Pancreas (tissue), 10 donors: ENCODE measurements around the gene ITSN1. TPM values are rescaled to one million over a fixed set of nuclear protein-coding genes. Genes with fewer than 3 reads are reported as not detected.
"Not testable (repeated sequence)": the region's sequence is repeated elsewhere in the genome, so short reads cannot be mapped to it uniquely, and the experiment has no call there.

Source experiments
- ATAC-seq, 4 donors: fragments of 200-7000 bp; cut with Tn5 transposase; one replicate each; pipeline versions ENCODE4 v1.8.0 to v1.9.1; 2020; ENCODE audit warnings: mild to moderate bottlenecking in 4 of 4, moderate library complexity in 4 of 4
- DNase-seq, 6 donors: peaks; one replicate each; pipeline ENCODE4 v3.0.0-alpha.2; 2020
- FAIRE-seq: peaks from 2 replicates; lab custom pipeline; 2012; peaks lifted over from hg19 to GRCh38; lab: Jason Lieb, UNC
- H3K27ac ChIP-seq, 4 donors: fragments of 200-600 bp; sonication (generic); 1 replicate in 3 of 4; 2 replicates in 1 of 4; pipeline versions ENCODE4 v1.5.0 to v1.8.0; 2020
- H3K27me3 ChIP-seq, 4 donors: fragments of 200-600 bp; one replicate each; pipeline ENCODE4 v1.8.0; 2021
- H3K36me3 ChIP-seq, 3 donors: fragments of 200-600 bp; sonication (generic) in 1 of 3; one replicate each; pipeline versions ENCODE4 v1.5.0 to v1.8.0; 2020 to 2021
- H3K4me1 ChIP-seq, 3 donors: fragments of 200-600 bp; one replicate each; pipeline ENCODE4 v1.8.0; 2021
- H3K4me3 ChIP-seq, 4 donors: fragments of 200-600 bp; sonication (generic) in 2 of 4; one replicate each; pipeline versions ENCODE4 v1.5.0 to v1.8.0; 2020 to 2021
- H3K9me3 ChIP-seq, 4 donors: fragments of 200-600 bp; one replicate each; pipeline ENCODE4 v1.8.0; 2021
- WGBS, 2 donors: extraction: QIAGEN DNeasy Blood & Tissue Kit; methylation state at CpG; one replicate each; pipeline ENCODE4 v1.1.7; 2013; 5-methylcytosine and 5-hydroxymethylcytosine counted together
- intact Hi-C, 3 donors: fragments of 100-400 bp; cut with DNase I; formaldehyde crosslinking; loops; one replicate each; pipeline versions ENCODE4 v1.11.1 to v1.14.2; 2022
- polyA plus RNA-seq, 2 donors: library from polyadenylated mRNA; stranded (reverse); fragments of 200-250 nt; gene quantifications; one replicate each; pipeline ENCODE4 v1.2.3, GENCODE V29; 2013
- total RNA-seq, 6 donors: library from RNA; stranded (reverse); fragmentation: NEBNext Ultra II Directional in 4 of 6; extraction: Animal tissue kit (Norgen Biotek cat#: 25700) in 4 of 6; gene quantifications; one replicate each; pipeline versions ENCODE4 v1.2.1 to v1.2.4, GENCODE V29; 2021 to 2023
- TF ChIP-seq, protein P1 (sequence below), 4 donors: fragments of 200-600 bp; sonication (generic) in 3 of 4; IDR thresholded peaks; one replicate each; pipeline versions ENCODE4 v1.5.0 to v1.8.0; 2021; ENCODE audit warnings: antibody characterized with exemption in 4 of 4
- donor health status: healthy with polysubstance abuse.
- donor health status: DM: no; HTN: no; CAD: no; lungs with moderate emphysema.
- donor health status: DM: no; HTN: no; CAD: no.
- donor health status: control.
- donor health status: control.
- donor health status: Bipolar disorder and iron deficiency.
- donor health status: DM: yes; HTN: yes; CAD: no.
- donor health status: DM: no; HTN: no; CAD: no.
- donor health status: DM: no; HTN: no; CAD: no.
- donor health status: DM: yes; HTN: yes; CAD: no.

Gene ITSN1
- total and polyA plus RNA-seq, 8 donors = 3.5 to 19.4 (median 6.0) TPM

DNA sequence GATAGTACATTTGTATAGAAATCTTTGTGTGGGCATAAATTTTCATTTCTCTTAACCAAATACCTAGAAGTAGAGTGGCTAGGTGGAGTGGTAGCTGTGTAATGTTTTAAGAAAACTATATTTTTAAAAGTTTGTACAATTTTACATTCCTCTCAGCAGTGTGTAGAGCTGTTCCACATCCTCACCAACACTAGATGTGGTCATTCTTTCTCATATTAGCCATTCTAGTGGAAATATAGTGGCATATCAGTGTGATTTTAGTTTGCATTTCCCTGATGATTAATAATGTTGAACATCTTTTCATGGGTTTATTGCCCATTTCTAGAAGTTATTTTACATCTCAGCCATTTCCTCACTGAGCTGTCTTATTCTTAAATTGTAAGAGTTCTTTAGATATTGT is 65.5 kb downstream of the ITSN1 start:
- Histone ChIP-seq H3K9me3 (no peaks in the 10 kb centered on the region), H3K27ac (no peak overlapping the region), H3K4me1 (peaks cover 0 to 5% (median 4%) of the 10 kb centered on the region in 3 donors), H3K4me3 (no peak overlapping the region), H3K36me3 (no peaks in the 10 kb centered on the region), H3K27me3 (no peaks in the 10 kb centered on the region)
- ATAC-seq (no peak), DNase-seq (no peak), FAIRE-seq (no peak)
- intact Hi-C loops = no loop called here
- TF ChIP-seq, protein P1, sequence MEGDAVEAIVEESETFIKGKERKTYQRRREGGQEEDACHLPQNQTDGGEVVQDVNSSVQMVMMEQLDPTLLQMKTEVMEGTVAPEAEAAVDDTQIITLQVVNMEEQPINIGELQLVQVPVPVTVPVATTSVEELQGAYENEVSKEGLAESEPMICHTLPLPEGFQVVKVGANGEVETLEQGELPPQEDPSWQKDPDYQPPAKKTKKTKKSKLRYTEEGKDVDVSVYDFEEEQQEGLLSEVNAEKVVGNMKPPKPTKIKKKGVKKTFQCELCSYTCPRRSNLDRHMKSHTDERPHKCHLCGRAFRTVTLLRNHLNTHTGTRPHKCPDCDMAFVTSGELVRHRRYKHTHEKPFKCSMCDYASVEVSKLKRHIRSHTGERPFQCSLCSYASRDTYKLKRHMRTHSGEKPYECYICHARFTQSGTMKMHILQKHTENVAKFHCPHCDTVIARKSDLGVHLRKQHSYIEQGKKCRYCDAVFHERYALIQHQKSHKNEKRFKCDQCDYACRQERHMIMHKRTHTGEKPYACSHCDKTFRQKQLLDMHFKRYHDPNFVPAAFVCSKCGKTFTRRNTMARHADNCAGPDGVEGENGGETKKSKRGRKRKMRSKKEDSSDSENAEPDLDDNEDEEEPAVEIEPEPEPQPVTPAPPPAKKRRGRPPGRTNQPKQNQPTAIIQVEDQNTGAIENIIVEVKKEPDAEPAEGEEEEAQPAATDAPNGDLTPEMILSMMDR (IDR thresholded peaks at IDR 0.05) = no peak

DNA sequence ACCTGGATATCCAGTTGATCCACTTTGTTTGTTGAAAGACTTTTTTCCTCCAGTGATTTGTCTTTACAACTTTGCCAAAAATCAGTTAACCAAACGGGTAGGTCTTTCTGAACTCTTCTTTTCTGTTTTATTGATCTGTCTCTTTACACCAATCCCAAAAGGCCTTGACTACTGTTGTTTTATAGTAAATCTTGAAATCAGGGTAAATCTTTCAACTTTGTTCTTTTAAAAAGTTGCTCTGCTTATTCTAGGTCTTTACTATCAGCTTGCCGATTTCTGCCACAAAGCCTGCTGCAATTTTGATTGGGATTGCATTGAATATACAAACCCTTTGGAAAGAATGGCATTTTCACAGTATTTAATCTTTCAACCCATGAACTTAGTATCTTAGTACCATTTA is 66.6 kb downstream of the ITSN1 start:
- intact Hi-C loops = no loop called here
- 90% methylated on average over 2 of the region's 2 CpGs for WGBS, 2 donors
- no peak for DNase-seq
- Histone ChIP-seq H3K4me1 (peaks cover 0 to 5% (median 4%) of the 10 kb centered on the region in 3 donors), H3K27ac (no peak overlapping the region), H3K9me3 (no peaks in the 10 kb centered on the region), H3K36me3 (no peaks in the 10 kb centered on the region), H3K27me3 (no peaks in the 10 kb centered on the region), H3K4me3 (no peak overlapping the region)
- TF ChIP-seq, protein P1 (IDR thresholded peaks at IDR 0.05) = no peak
- no peak for ATAC-seq
- no peak for FAIRE-seq

DNA sequence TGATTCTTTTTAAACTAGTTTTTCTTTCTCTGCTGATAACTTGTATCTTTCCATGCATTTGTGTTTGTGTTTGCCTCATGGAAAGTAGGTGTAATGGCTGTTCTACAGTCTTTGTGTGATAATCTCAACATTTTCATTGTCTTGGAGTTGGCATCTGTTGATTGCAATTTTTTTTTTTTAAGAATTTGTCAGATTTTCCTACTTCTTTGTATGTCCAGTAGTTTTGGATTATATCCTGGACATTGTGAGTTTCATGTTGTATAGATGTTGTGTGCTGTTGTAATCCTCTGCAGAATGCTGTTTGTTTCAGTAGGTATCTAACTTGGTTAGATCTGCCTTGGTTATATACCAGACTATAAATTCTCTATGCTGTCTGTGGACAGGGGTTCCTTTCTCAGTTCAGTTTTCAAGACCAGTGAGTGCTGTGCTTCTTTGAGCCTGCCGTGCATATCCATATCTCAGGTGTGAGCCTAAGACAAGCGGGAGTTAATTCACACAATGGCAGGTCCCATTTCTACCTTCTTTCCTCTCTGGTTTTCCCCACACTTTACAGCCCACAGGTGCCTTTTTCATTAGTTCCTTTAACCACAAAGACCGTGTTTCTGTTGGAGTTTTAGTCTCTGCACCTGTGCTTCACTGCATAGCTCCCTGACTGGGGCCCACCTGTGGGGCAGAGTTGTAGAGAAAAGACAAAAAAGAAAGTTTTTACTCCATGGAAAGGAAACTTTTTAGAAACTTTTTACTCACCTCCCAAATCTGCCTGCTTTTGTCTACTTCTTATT is 69.9 kb downstream of the ITSN1 start:
- Histone ChIP-seq H3K36me3 (no peaks in the 10 kb centered on the region), H3K27me3 (no peaks in the 10 kb centered on the region), H3K9me3 (no peaks in the 10 kb centered on the region), H3K27ac (no peak overlapping the region), H3K4me3 (no peak overlapping the region), H3K4me1 (peaks cover 0 to 5% (median 4%) of the 10 kb centered on the region in 3 donors)
- no peak for FAIRE-seq
- no peak for DNase-seq
- no peak for ATAC-seq
- TF ChIP-seq, protein P1 (IDR thresholded peaks at IDR 0.05) = no peak
- 90 to 97% methylated on average over 3 of the region's 3 CpGs for WGBS, 2 donors
- intact Hi-C loops = no loop called here

DNA sequence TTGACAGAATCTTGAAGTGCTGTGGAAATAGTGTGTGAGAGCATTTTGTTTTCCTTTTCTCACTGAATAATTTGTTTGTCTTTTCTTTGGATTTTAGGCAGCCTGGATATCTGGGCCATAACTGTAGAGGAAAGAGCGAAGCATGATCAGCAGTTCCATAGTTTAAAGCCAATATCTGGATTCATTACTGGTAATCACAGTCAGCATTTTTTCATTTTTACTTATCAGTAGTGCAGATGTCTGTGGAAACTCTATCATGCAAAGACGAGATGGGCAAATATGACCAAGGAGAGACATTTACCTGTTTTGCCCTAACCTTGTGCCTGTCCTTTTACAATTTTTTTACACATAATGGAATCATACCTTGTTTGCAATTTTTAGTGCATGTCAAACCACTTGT is 78.8 kb downstream of the ITSN1 start:
- FAIRE-seq (no peak), DNase-seq (no peak), ATAC-seq (no peak)
- intact Hi-C loops = no loop called here
- 73 to 75% methylated on average over 2 of the region's 2 CpGs for WGBS, 2 donors
- H3K27ac ChIP-seq = no peak overlapping the region
- no peaks in the 10 kb centered on the region for H3K9me3 ChIP-seq
- H3K4me1 ChIP-seq = no peaks in the 10 kb centered on the region
- H3K4me3 ChIP-seq = no peak overlapping the region
- no peaks in the 10 kb centered on the region for H3K27me3 ChIP-seq
- H3K36me3 ChIP-seq = no peaks in the 10 kb centered on the region
- TF ChIP-seq, protein P1 (IDR thresholded peaks at IDR 0.05) = no peak

DNA sequence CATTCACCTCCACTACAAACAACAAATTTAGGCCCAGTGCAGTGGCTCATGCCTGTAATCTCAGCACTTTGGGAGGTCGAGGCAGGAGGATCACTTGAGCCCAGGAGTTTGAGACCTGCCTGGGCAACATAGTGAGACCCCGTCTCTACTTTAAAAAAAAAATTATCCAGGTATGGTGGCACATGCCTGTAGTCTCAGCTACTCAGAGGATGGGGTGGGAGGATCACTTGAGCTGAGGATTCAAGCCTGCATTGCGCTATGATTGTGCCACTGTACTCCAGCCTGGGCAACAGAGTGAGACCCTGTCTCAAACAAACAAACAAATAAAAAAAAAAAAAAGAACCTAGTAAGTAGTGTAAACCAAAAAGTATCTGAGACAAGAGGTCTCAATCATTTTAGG is 86.8 kb downstream of the ITSN1 start:
- DNase-seq, H3K27ac ChIP-seq, ATAC-seq, intact Hi-C loops, H3K4me1 ChIP-seq, H3K36me3 ChIP-seq, H3K4me3 ChIP-seq, H3K27me3 ChIP-seq, FAIRE-seq, H3K9me3 ChIP-seq: not testable (repeated sequence)
- WGBS, 2 donors = 94 to 95% methylated on average over 3 of the region's 3 CpGs
